SU-DHL-6 (cell line): ENCODE measurements around the gene CCSER2.

Experiments used
- H2AFZ ChIP-seq: fragments of 200-600 bp; sonication (generic); 2 replicates; pipeline ENCODE4 v1.6.1; 2014; ENCODE audit warnings: low read depth, mild to moderate bottlenecking, moderate library complexity, mixed read lengths, antibody characterized with exemption, low read length; ENCODE audit not compliant: severe bottlenecking
- H3F3A ChIP-seq: fragments of 200-600 bp; shearing (Covaris generic); 2 replicates; pipeline ENCODE4 v1.6.0; 2016; ENCODE audit warnings: antibody characterized with exemption, mild to moderate bottlenecking; ENCODE audit not compliant: insufficient read depth
- H3K27ac ChIP-seq: fragments of 200-600 bp; sonication (generic); 2 replicates; pipeline ENCODE4 v1.5.1; 2016; ENCODE audit warnings: low read depth, mild to moderate bottlenecking, low read length, moderate library complexity, mixed read lengths
- H3K27me3 ChIP-seq: fragments of 200-600 bp; sonication (generic), shearing (Covaris generic); 2 replicates; pipeline ENCODE4 v1.6.0; 2014; ENCODE audit warnings: mild to moderate bottlenecking, low read length
- H3K36me3 ChIP-seq: fragments of 200-600 bp; sonication (generic); 2 replicates; pipeline ENCODE4 v1.6.1; 2014; ENCODE audit warnings: mild to moderate bottlenecking, low read length, mixed read lengths
- H3K4me2 ChIP-seq: fragments of 300-600, 200-600 bp; shearing (Covaris generic), sonication (generic); 2 replicates; pipeline ENCODE4 v1.6.0; 2014; ENCODE audit warnings: low read length, low read depth, mild to moderate bottlenecking; ENCODE audit not compliant: poor library complexity, severe bottlenecking
- H3K4me3 ChIP-seq: fragments of 200-600 bp; sonication (generic); 2 replicates; pipeline ENCODE4 v1.5.1; 2014; ENCODE audit warnings: antibody characterized with exemption, low read length, mild to moderate bottlenecking, mixed read lengths; ENCODE audit not compliant: insufficient read depth, poor library complexity, severe bottlenecking
- H3K79me2 ChIP-seq: fragments of 200-600 bp; sonication (generic); 2 replicates; pipeline ENCODE4 v1.6.1; 2014; ENCODE audit warnings: mild to moderate bottlenecking, low read length, moderate library complexity; ENCODE audit not compliant: insufficient read depth
- H3K9ac ChIP-seq: fragments of 200-600 bp; sonication (generic); 2 replicates; pipeline ENCODE4 v1.7.0; 2014; ENCODE audit warnings: mild to moderate bottlenecking, low read length
- H3K9me2 ChIP-seq: fragments of 200-600 bp; sonication (generic); replicated peaks from 2 replicates; pipeline ENCODE4 v1.6.1; 2014; ENCODE audit warnings: low read length; ENCODE audit not compliant: insufficient read depth
- H3K9me3 ChIP-seq: fragments of 200-600 bp; sonication (generic); 2 replicates; pipeline ENCODE4 v1.6.1; 2014; ENCODE audit warnings: low read length, mixed read lengths; ENCODE audit not compliant: insufficient read depth
- H4K20me1 ChIP-seq: fragments of 200-600 bp; sonication (generic); 2 replicates; pipeline ENCODE4 v1.6.1; 2014; ENCODE audit warnings: low read depth, mild to moderate bottlenecking, antibody characterized with exemption, low read length, moderate library complexity, mixed read lengths
- EZH2phosphoT487 ChIP-seq: fragments of 200-600 bp; sonication (generic), shearing (Covaris generic); conservative IDR thresholded peaks from 2 replicates; pipeline ENCODE4 v1.6.1; 2018; ENCODE audit warnings: mild to moderate bottlenecking, antibody characterized with exemption, low read length, moderate library complexity, mixed read lengths
- TF ChIP-seq, protein P1 (sequence below): fragments of 200-600 bp; sonication (generic); IDR thresholded peaks from one replicate; pipeline ENCODE4 v1.5.1; 2017; ENCODE audit warnings: antibody characterized with exemption, mild to moderate bottlenecking, low read length, moderate library complexity; ENCODE audit not compliant: insufficient read depth, poor library complexity, severe bottlenecking

The CCSER2 gene

DNA sequence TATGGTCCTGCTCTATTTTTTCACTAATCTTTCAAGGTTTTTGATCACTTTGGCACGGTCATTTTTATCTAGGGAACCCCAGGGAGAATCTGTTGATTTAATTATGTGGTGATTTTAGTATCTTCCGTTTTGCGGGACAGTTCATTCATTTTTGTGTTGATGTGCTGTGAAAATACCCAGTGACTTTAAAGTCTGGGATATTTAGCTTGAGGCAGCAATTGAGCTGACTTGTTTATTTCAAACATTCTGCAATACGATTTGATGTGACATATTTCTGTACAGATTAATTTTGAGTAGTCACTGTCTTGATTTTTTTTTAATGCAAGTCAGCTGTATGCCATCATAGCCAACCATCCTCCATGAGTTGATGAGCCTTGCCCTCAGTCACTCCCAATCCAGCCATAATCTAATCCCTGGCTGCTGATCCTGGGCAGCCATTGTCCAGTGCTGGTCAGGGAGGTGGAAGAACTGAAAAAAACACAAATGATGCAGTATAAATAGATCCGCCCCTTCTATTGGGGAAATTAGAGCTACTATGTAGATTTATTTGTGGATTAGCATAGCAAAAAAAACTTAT lies 183.4 kb downstream of the CCSER2 start:
- H3K9ac ChIP-seq: no peak overlapping the region
- no peaks in the 10 kb centered on the region for H4K20me1 ChIP-seq
- H3K4me3 ChIP-seq: no peak overlapping the region
- no peaks in the 10 kb centered on the region for H3K9me2 ChIP-seq
- no peaks in the 10 kb centered on the region for H3K27me3 ChIP-seq
- H3K4me2 ChIP-seq: no peak overlapping the region
- H3F3A ChIP-seq: no peaks in the 10 kb centered on the region
- no peak overlapping the region for H2AFZ ChIP-seq
- H3K27ac ChIP-seq: no peak overlapping the region
- no peaks in the 10 kb centered on the region for H3K9me3 ChIP-seq
- H3K36me3 ChIP-seq: no peaks in the 10 kb centered on the region
- H3K79me2 ChIP-seq: no peaks in the 10 kb centered on the region
- TF ChIP-seq, protein P1, sequence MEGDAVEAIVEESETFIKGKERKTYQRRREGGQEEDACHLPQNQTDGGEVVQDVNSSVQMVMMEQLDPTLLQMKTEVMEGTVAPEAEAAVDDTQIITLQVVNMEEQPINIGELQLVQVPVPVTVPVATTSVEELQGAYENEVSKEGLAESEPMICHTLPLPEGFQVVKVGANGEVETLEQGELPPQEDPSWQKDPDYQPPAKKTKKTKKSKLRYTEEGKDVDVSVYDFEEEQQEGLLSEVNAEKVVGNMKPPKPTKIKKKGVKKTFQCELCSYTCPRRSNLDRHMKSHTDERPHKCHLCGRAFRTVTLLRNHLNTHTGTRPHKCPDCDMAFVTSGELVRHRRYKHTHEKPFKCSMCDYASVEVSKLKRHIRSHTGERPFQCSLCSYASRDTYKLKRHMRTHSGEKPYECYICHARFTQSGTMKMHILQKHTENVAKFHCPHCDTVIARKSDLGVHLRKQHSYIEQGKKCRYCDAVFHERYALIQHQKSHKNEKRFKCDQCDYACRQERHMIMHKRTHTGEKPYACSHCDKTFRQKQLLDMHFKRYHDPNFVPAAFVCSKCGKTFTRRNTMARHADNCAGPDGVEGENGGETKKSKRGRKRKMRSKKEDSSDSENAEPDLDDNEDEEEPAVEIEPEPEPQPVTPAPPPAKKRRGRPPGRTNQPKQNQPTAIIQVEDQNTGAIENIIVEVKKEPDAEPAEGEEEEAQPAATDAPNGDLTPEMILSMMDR: no peak
- no peak for TF ChIP-seq EZH2phosphoT487

DNA sequence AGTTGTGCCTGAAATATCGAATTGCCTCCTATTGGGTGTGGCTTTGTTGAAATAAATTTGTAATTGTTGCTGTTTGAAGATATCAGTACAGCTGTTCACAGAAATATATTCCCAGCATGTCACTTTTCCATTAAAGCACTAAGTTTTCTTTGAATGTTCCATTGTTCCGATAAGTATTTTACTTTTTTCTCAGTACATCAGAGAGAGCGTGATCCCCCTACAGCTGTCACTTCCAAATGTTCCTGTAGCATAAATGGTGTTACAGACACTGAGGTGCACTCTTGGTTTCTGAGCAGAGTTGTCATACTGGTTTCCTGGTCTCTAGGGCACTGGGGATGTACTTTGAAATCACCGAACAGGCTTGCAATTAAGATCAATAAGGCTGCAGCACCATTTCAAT lies 189.2 kb downstream of the CCSER2 start:
- H3K9ac ChIP-seq: no peak overlapping the region
- no peak overlapping the region for H3K4me3 ChIP-seq
- TF ChIP-seq, protein P1: no peak
- no peak for TF ChIP-seq EZH2phosphoT487
- H4K20me1 ChIP-seq: no peaks in the 10 kb centered on the region
- H2AFZ ChIP-seq: no peak overlapping the region
- no peaks in the 10 kb centered on the region for H3K9me2 ChIP-seq
- H3K79me2 ChIP-seq: no peaks in the 10 kb centered on the region
- H3K27me3 ChIP-seq: no peaks in the 10 kb centered on the region
- H3K27ac ChIP-seq: no peak overlapping the region
- no peaks in the 10 kb centered on the region for H3K36me3 ChIP-seq
- H3K9me3 ChIP-seq: no peaks in the 10 kb centered on the region
- no peaks in the 10 kb centered on the region for H3F3A ChIP-seq
- no peak overlapping the region for H3K4me2 ChIP-seq

DNA sequence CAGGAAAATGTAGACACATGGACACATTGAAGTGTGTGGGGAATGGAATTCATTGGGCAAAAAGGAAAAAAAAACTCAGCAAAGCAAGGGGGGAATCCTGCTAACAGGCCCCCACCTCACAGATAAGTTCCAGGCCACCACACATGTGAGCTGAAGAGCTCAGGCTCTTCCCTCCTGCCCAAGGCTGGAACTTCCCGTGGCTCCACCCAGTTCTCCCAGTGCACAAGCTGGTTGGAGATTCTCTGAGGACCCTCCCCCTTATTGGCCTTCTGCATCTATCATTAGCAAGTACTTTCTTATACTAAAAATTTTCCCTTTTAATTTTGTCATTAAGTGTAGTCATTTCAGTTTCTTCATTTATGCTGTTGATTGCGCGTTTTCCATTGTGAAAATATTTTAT lies 190.8 kb downstream of the CCSER2 start:
- Histone ChIP-seq H3K9me2 (no peaks in the 10 kb centered on the region), H3K27me3 (no peaks in the 10 kb centered on the region), H3K36me3 (no peaks in the 10 kb centered on the region), H3K9ac (no peak overlapping the region), H3K4me3 (no peak overlapping the region), H4K20me1 (no peaks in the 10 kb centered on the region), H2AFZ (no peak overlapping the region), H3K27ac (no peak overlapping the region), H3K4me2 (no peak overlapping the region), H3K9me3 (no peaks in the 10 kb centered on the region), H3F3A (no peaks in the 10 kb centered on the region), H3K79me2 (no peaks in the 10 kb centered on the region)
- no peak for TF ChIP-seq EZH2phosphoT487
- TF ChIP-seq, protein P1: no peak
